ENCODE data around the gene KCTD13.

Gene KCTD13

GRCh38 chr16:29858149-29858849 is 67.7 kb downstream of the KCTD13 start:
- in situ Hi-C loops (cut with HindIII; ENCODE audit: low sequenced_read_pairs), result no loop called here

DNA sequence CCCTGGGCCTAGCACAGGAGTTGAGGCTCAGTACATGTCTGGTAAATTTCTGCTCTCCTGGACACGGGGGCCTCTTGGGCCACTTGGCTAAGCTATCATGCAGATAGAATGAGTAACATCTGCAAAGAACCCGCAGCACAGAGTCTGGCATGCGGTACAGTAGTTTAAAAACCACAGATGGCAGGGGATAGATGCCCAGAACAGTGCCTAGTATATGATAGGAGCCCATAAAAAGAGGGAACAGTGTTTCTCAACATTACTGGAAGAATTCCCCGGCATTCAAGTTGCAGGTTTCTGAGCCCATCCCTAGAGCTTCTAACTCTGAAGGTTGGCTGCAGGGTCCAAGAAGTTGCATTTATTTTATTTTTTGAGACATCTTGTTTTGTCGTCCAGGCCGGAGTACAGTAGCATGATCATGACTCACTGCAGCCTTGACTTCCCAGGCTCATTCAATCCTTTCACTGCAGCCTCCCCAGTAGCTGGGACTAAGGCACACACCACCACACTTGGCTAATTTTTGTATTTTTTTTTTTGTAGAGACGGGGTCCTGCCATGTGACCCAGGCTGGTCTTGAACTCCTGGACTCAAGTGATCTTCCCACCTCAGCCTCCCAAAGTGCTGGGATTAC is 68.8 kb downstream of the KCTD13 start:
- in situ Hi-C loops (cut with HindIII; ENCODE audit: low sequenced_read_pairs), result no loop called here

Measured in endothelial cell of hepatic sinusoid (primary cell).